ENCODE data around the gene FILIP1. TPM values are rescaled to one million over a fixed set of nuclear protein-coding genes. Genes with fewer than 3 reads are reported as not detected.
"Not testable (repeated sequence)": the region's sequence is repeated elsewhere in the genome, so short reads cannot be mapped to it uniquely, and the experiment has no call there.

Gene FILIP1
- total RNA-seq, 1 experiment from 2014 or later, result 2.9 TPM

DNA sequence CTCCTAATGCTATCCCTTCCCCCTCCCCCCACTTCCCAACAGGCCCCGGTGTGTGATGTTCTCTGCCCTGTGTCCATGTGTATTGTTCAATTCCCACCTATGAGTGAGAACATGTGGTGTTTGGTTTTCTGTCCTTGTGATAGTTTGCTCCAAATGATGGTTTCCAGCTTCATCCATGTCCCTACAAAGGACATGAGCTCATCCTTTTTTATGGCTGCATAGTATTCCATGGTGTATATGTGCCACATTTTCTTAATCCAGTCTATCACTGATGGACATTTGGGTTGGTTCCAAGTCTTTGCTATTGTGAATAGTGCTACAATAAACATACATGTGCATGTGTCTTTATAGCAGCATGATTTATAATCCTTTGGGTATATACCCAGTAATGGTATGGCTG lies 60.8 kb downstream of the FILIP1 start:
- ATAC-seq; CTCF ChIA-PET; H3K27ac Mint-ChIP-seq; H3K4me1 Mint-ChIP-seq; DNase-seq (ENCODE audit: low spot score); H3K4me3 Mint-ChIP-seq; POLR2A ChIA-PET; H3K27me3 Mint-ChIP-seq (ENCODE audit: low read depth); H3K36me3 Mint-ChIP-seq: not testable (repeated sequence)
- TF ChIP-seq GTF2I (CRISPR knock-in tag; conservative IDR thresholded peaks at IDR 0.05), result 0 out of 2 replicates have a peak, but pooled peaks have one; percentile 19
- peaks cover 15% of the 10 kb centered on the region for H3K9me3 Mint-ChIP-seq

DNA sequence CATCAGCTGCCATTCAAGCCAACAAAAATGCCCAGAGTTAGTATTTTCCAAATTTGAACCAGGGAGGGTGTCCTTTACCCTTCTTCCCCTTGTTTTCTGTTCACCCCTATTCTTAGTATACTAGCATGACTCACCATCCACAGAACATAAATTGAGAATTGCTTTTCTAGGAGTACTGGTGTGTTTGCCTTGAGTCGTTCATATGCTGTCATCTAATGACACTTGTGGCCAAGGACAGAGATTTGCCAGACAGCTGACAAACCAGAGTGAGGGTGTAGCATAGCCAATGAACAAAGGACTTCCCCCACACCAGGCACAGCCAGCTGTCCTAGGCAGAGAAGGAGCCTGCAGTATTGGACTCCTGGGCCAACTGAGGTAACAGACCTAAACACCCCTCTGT lies 62.2 kb downstream of the FILIP1 start:
- H3K4me3 Mint-ChIP-seq, result no peak overlapping the region
- H3K36me3 Mint-ChIP-seq, result peaks cover 5% of the 10 kb centered on the region
- POLR2A ChIA-PET, result no interaction called here
- peaks cover 15% of the 10 kb centered on the region for H3K9me3 Mint-ChIP-seq
- H3K27ac Mint-ChIP-seq, result no peak overlapping the region
- DNase-seq (ENCODE audit: low spot score), result no peak
- CTCF ChIA-PET, result no interaction called here
- ATAC-seq, result no peak
- H3K4me1 Mint-ChIP-seq, result peaks cover 8% of the 10 kb centered on the region
- no peaks in the 10 kb centered on the region for H3K27me3 Mint-ChIP-seq (ENCODE audit: low read depth)
- TF ChIP-seq ELF4 (CRISPR knock-in tag; IDR thresholded peaks at IDR 0.05; ENCODE audit: low read depth) (no peak), TEAD1 (CRISPR knock-in tag; IDR thresholded peaks at IDR 0.05) (no peak), NFYB (CRISPR knock-in tag; conservative IDR thresholded peaks at IDR 0.05; ENCODE audit: low read depth) (no peak), ZNF121 (CRISPR knock-in tag; IDR thresholded peaks at IDR 0.05) (no peak), CREB1 (CRISPR knock-in tag; IDR thresholded peaks at IDR 0.05) (no peak), PRRX2 (CRISPR knock-in tag; IDR thresholded peaks at IDR 0.05) (no peak), ATF1 (CRISPR knock-in tag; IDR thresholded peaks at IDR 0.05) (no peak)
- TF ChIP-seq, protein P1, sequence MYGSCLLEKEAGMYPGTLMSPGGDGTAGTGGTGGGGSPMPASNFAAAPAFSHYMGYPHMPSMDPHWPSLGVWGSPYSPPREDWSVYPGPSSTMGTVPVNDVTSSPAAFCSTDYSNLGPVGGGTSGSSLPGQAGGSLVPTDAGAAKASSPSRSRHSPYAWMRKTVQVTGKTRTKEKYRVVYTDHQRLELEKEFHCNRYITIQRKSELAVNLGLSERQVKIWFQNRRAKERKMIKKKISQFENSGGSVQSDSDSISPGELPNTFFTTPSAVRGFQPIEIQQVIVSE (CRISPR knock-in tag; IDR thresholded peaks at IDR 0.05; ENCODE audit: borderline replicate concordance), result no peak
- TF ChIP-seq, protein P2, sequence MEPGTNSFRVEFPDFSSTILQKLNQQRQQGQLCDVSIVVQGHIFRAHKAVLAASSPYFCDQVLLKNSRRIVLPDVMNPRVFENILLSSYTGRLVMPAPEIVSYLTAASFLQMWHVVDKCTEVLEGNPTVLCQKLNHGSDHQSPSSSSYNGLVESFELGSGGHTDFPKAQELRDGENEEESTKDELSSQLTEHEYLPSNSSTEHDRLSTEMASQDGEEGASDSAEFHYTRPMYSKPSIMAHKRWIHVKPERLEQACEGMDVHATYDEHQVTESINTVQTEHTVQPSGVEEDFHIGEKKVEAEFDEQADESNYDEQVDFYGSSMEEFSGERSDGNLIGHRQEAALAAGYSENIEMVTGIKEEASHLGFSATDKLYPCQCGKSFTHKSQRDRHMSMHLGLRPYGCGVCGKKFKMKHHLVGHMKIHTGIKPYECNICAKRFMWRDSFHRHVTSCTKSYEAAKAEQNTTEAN (CRISPR knock-in tag; IDR thresholded peaks at IDR 0.05), result no peak
- TF ChIP-seq, protein P3, sequence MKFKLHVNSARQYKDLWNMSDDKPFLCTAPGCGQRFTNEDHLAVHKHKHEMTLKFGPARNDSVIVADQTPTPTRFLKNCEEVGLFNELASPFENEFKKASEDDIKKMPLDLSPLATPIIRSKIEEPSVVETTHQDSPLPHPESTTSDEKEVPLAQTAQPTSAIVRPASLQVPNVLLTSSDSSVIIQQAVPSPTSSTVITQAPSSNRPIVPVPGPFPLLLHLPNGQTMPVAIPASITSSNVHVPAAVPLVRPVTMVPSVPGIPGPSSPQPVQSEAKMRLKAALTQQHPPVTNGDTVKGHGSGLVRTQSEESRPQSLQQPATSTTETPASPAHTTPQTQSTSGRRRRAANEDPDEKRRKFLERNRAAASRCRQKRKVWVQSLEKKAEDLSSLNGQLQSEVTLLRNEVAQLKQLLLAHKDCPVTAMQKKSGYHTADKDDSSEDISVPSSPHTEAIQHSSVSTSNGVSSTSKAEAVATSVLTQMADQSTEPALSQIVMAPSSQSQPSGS (CRISPR knock-in tag; IDR thresholded peaks at IDR 0.05; ENCODE audit: borderline replicate concordance, low read depth), result no peak
- TF ChIP-seq, protein P4, sequence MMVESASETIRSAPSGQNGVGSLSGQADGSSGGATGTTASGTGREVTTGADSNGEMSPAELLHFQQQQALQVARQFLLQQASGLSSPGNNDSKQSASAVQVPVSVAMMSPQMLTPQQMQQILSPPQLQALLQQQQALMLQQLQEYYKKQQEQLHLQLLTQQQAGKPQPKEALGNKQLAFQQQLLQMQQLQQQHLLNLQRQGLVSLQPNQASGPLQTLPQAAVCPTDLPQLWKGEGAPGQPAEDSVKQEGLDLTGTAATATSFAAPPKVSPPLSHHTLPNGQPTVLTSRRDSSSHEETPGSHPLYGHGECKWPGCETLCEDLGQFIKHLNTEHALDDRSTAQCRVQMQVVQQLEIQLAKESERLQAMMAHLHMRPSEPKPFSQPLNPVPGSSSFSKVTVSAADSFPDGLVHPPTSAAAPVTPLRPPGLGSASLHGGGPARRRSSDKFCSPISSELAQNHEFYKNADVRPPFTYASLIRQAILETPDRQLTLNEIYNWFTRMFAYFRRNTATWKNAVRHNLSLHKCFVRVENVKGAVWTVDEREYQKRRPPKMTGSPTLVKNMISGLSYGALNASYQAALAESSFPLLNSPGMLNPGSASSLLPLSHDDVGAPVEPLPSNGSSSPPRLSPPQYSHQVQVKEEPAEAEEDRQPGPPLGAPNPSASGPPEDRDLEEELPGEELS (CRISPR knock-in tag; IDR thresholded peaks at IDR 0.05), result no peak
- TF ChIP-seq, protein P5, sequence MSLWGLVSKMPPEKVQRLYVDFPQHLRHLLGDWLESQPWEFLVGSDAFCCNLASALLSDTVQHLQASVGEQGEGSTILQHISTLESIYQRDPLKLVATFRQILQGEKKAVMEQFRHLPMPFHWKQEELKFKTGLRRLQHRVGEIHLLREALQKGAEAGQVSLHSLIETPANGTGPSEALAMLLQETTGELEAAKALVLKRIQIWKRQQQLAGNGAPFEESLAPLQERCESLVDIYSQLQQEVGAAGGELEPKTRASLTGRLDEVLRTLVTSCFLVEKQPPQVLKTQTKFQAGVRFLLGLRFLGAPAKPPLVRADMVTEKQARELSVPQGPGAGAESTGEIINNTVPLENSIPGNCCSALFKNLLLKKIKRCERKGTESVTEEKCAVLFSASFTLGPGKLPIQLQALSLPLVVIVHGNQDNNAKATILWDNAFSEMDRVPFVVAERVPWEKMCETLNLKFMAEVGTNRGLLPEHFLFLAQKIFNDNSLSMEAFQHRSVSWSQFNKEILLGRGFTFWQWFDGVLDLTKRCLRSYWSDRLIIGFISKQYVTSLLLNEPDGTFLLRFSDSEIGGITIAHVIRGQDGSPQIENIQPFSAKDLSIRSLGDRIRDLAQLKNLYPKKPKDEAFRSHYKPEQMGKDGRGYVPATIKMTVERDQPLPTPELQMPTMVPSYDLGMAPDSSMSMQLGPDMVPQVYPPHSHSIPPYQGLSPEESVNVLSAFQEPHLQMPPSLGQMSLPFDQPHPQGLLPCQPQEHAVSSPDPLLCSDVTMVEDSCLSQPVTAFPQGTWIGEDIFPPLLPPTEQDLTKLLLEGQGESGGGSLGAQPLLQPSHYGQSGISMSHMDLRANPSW (CRISPR knock-in tag; conservative IDR thresholded peaks at IDR 0.05; ENCODE audit: low read depth), result no peak
- TF ChIP-seq, protein P6, sequence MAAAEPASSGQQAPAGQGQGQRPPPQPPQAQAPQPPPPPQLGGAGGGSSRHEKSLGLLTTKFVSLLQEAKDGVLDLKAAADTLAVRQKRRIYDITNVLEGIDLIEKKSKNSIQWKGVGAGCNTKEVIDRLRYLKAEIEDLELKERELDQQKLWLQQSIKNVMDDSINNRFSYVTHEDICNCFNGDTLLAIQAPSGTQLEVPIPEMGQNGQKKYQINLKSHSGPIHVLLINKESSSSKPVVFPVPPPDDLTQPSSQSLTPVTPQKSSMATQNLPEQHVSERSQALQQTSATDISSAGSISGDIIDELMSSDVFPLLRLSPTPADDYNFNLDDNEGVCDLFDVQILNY (CRISPR knock-in tag; IDR thresholded peaks at IDR 0.05), result no peak
- TF ChIP-seq, protein P7, sequence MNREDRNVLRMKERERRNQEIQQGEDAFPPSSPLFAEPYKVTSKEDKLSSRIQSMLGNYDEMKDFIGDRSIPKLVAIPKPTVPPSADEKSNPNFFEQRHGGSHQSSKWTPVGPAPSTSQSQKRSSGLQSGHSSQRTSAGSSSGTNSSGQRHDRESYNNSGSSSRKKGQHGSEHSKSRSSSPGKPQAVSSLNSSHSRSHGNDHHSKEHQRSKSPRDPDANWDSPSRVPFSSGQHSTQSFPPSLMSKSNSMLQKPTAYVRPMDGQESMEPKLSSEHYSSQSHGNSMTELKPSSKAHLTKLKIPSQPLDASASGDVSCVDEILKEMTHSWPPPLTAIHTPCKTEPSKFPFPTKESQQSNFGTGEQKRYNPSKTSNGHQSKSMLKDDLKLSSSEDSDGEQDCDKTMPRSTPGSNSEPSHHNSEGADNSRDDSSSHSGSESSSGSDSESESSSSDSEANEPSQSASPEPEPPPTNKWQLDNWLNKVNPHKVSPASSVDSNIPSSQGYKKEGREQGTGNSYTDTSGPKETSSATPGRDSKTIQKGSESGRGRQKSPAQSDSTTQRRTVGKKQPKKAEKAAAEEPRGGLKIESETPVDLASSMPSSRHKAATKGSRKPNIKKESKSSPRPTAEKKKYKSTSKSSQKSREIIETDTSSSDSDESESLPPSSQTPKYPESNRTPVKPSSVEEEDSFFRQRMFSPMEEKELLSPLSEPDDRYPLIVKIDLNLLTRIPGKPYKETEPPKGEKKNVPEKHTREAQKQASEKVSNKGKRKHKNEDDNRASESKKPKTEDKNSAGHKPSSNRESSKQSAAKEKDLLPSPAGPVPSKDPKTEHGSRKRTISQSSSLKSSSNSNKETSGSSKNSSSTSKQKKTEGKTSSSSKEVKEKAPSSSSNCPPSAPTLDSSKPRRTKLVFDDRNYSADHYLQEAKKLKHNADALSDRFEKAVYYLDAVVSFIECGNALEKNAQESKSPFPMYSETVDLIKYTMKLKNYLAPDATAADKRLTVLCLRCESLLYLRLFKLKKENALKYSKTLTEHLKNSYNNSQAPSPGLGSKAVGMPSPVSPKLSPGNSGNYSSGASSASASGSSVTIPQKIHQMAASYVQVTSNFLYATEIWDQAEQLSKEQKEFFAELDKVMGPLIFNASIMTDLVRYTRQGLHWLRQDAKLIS (CRISPR knock-in tag; IDR thresholded peaks at IDR 0.05; ENCODE audit: borderline replicate concordance), result no peak
- TF ChIP-seq, protein P8, sequence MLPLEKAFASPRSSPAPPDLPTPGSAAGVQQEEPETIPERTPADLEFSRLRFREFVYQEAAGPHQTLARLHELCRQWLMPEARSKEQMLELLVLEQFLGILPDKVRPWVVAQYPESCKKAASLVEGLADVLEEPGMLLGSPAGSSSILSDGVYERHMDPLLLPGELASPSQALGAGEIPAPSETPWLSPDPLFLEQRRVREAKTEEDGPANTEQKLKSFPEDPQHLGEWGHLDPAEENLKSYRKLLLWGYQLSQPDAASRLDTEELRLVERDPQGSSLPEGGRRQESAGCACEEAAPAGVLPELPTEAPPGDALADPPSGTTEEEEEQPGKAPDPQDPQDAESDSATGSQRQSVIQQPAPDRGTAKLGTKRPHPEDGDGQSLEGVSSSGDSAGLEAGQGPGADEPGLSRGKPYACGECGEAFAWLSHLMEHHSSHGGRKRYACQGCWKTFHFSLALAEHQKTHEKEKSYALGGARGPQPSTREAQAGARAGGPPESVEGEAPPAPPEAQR (CRISPR knock-in tag; IDR thresholded peaks at IDR 0.05), result no peak
- TF ChIP-seq, protein P9, sequence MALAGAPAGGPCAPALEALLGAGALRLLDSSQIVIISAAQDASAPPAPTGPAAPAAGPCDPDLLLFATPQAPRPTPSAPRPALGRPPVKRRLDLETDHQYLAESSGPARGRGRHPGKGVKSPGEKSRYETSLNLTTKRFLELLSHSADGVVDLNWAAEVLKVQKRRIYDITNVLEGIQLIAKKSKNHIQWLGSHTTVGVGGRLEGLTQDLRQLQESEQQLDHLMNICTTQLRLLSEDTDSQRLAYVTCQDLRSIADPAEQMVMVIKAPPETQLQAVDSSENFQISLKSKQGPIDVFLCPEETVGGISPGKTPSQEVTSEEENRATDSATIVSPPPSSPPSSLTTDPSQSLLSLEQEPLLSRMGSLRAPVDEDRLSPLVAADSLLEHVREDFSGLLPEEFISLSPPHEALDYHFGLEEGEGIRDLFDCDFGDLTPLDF (CRISPR knock-in tag; IDR thresholded peaks at IDR 0.05), result no peak
